Ovary (tissue), 3 donors: ENCODE results near the gene TMEM143.

Experiments
- POLR2A ChIP-seq: fragments of 450-650 bp; IDR thresholded peaks from one replicate; pipeline ENCODE4 v1.6.1; 2017; ENCODE audit warnings: antibody characterized with exemption, mild to moderate bottlenecking, moderate library complexity
- TF ChIP-seq, protein P1 (sequence below), 3 donors: fragments of 450-650 bp in 2 of 3; fragments of 200-600 bp in 1 of 3; IDR thresholded peaks; one replicate each; pipeline versions ENCODE4 v1.5.1 to v1.8.0; 2016 to 2022; ENCODE audit warnings: antibody characterized with exemption in 3 of 3, mild to moderate bottlenecking in 1 of 3
- donor health status: DM: no; HTN: no; CAD: no.

DNA sequence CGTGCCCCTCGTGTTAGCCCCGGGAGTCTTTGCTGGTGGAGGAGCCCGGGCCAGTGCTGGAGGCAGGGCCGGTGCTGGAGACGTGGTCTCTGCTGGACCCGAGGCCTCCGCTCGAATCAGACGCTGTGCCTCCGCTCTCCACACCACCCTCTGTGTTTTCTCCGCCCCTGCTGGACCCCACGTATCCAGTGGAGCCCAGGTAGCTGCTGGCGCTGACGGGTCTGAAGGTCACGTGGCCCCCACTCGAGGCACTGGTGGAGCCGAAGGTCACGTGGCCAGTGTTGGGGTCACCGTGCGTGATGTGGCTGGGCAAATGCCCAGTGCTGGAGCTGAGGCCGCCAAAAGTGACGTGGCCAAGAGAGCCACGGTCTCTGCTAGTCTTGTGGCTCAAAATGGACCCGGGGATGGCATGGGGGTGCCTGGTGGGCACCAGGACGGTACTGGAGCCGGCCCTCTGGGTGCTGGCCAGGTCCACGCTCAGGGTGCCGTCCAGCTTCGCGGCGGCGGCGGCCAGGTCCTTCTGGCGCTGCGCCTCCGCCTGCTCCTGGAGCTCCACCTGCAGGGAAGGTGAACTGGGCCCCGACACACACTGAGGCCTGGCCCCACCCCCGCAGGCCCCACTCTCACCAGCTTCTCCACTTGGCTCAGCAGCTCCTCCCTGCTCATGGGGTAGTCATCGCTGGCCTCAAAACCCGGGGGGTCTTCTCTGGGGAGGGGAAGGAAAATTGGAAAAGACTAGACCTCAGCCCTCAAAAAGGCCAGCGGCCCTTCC, 66.6 kb downstream of the TMEM143 start:
- TF ChIP-seq, protein P1, sequence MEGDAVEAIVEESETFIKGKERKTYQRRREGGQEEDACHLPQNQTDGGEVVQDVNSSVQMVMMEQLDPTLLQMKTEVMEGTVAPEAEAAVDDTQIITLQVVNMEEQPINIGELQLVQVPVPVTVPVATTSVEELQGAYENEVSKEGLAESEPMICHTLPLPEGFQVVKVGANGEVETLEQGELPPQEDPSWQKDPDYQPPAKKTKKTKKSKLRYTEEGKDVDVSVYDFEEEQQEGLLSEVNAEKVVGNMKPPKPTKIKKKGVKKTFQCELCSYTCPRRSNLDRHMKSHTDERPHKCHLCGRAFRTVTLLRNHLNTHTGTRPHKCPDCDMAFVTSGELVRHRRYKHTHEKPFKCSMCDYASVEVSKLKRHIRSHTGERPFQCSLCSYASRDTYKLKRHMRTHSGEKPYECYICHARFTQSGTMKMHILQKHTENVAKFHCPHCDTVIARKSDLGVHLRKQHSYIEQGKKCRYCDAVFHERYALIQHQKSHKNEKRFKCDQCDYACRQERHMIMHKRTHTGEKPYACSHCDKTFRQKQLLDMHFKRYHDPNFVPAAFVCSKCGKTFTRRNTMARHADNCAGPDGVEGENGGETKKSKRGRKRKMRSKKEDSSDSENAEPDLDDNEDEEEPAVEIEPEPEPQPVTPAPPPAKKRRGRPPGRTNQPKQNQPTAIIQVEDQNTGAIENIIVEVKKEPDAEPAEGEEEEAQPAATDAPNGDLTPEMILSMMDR (IDR thresholded peaks at IDR 0.05): no peak
- no peak for TF ChIP-seq POLR2A
